GM21360 (cell line): ENCODE results near the gene SESN2.
"Not testable (repeated sequence)": the region's sequence is repeated elsewhere in the genome, so short reads cannot be mapped to it uniquely, and the experiment has no call there.

Experiments used
- ATAC-seq: cut with Tn5 transposase; IDR thresholded peaks from one replicate; pipeline ENCODE4 v1.9.1; 2021; ENCODE audit warnings: mild to moderate bottlenecking, moderate library complexity; ENCODE audit not compliant: unreplicated experiment

Gene SESN2

DNA sequence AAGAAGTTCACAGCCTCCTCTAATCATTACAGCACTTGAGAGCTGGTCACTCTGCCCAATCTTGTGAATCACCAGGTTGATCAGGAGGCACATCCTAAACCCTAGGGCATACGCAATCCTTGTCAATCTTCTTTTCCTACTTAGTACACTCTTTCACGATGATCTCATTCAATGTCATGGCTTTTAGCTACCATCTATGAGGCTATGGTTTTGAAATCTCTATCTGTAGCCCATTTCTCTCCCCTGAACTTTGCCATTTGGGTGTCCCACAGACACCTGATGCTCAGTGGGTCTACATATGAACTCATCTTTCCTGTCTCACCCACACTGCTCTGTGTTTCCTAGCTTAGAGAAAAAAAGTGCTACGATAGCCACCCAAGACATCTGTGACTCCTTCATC lies 67.7 kb downstream of the SESN2 start:
- ATAC-seq, result no peak

DNA sequence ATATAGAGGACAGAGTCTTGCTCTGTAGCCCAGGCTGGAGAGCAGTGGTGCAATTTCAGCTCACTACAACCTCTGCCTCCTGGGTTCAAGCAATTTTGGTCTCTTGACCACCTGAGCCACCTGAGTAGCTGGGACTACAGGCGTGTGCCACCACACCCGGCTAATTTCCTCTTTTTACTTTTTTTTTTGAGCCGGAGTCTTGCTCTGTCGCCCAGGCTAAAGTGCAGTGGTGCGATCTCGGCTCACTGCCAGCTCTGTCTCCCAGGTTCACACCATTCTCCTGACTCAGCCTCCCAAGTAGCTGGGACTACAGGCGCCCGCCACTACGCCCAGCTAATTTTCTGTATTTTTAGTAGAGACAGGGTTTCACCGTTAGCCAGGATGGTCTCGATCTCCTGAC lies 68.1 kb downstream of the SESN2 start:
- ATAC-seq, result not testable (repeated sequence)

DNA sequence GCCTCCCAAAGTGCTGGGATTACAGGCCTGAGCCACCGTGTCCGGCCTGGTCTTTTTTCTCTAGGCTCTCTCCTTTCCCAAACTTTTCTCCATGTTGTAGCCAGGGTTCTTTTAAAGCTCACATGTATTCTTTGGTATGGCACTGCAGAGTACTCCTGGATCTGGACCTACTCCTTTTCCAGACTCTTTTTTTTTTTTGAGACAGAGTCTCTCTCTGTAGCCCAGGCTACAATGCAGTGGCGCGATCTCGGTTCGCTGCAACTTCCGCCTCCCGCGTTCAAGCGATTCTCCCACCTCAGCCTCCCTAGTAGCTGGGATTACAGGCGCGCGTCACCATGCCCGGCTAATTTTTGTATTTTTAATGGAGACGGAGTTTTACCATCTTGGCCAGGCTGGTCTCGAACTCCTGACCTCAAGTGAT lies 68.9 kb downstream of the SESN2 start:
- ATAC-seq, result no peak

DNA sequence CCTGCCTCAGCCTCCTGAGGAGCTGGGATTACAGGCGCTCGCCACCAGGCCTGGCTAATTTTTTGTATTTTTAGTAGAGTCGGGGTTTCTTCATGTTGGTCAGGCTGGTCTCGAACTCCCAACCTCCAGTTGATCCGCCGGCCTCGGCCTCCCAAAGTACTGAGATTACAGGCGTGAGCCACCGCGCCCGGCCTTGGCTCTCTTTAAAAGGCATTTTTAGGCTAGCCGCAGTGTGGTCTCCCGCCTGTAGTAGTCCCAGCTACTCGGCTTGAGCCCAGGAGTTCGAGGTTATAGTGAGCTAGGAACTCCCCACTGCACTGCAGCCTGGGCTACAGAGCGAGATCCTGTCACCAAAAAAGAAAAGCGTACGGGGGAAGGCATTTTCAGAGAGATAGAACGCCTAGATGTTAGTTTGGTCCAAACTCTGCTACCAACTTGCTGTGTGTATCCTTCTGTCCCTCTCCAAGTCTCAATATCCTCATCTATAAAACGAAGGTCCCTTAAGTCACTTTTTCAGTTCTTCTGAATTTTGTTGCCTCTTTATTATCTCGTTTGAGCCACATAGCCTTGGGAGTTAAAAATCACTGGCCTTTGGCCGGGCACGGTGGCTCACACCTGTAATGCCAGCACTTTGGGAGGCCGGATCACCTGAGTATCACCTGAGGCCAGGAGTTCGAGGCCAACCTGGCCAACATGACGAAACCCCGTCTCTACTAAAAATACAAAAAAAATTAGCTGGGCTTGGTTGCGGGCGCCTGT lies 70.3 kb downstream of the SESN2 start:
- ATAC-seq, result no peak
